GM19468 (cell line): ENCODE measurements around the gene INSYN2B.
"Not testable (repeated sequence)": the region's sequence is repeated elsewhere in the genome, so short reads cannot be mapped to it uniquely, and the experiment has no call there.

Experiments
- ATAC-seq: cut with Tn5 transposase; IDR thresholded peaks from one replicate; pipeline ENCODE4 v1.9.1; 2021; ENCODE audit warnings: mild to moderate bottlenecking, moderate library complexity, moderate number of reproducible peaks; ENCODE audit not compliant: unreplicated experiment; ENCODE audit errors: extremely low read depth

INSYN2B gene

GRCh38 chr5:169862391-169862811, 117.9 kb downstream of the INSYN2B start:
- no peak for ATAC-seq

GRCh38 chr5:169861934-169862333, 118.4 kb downstream of the INSYN2B start:
- ATAC-seq: no peak

DNA sequence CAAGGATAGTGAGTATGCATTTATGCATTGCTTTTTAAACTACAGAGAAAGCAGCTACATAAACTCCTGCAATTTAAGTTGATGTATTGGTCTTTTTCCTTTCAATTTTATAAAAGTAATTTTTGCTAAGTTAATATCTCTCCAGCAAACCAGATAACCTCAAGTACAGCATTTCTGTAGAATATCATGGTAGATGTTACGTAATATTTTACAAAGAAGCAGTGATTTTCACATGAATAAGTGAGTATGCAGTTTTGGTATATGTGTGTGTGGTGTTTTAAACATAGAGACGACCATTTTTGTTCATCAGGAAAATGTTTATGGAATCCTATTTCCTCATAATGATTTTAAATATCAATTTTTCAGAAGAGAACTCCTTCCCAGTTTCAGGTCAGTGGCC, 118.9 kb downstream of the INSYN2B start:
- ATAC-seq: no peak

GRCh38 chr5:169860585-169860984, 119.7 kb downstream of the INSYN2B start:
- no peak for ATAC-seq

GRCh38 chr5:169856571-169856970, 123.7 kb downstream of the INSYN2B start:
- ATAC-seq: no peak

DNA sequence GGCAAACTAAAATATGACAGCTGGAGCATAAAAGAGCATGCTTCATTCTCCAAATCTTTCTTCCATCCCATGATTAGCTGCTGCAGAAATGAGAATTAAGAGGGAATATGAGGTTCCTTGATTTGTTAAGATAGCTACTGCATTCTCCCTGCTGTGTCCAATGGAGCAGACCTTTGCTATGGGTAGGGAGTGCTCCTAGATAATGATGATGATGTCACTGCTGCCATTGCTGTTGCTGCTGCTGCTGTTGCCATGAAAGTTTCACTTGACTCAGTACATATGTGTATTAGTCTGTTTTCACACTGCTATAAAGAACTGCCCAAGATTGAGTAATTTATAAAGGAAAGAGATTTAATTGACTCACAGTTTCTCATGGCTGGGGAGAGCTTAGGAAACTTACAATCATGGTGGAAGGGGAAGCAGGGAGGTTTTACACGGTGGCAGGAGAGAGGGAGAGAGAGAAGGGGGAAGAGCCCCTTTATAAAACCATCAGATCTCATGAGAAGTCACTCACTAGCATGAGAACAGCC, 128.9 kb downstream of the INSYN2B start:
- no peak for ATAC-seq

- ATAC-seq: no peak
Observed at GRCh38 chr5:169850409-169850808, 129.9 kb downstream of the INSYN2B start.

- no peak for ATAC-seq
Observed at GRCh38 chr5:169848792-169849191, 131.5 kb downstream of the INSYN2B start.

DNA sequence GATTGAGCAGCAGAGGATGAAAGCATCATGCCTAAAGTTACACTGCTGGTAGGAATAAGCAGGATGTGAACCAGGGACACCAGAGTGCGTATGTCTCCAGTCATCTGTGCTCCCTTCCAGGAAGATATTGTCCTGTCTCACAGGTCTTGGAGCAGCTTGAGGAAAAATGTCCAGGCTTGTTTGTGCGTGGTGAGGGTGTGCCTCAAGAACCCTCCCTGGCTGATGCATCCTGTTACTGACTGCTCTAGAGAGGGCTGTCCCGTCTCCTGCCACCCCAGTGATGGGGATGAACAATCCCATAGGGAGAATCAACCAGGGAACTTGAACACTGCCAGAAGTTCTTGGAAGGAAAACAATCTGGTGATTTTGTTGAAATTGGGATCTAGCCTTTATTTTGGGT, 132.0 kb downstream of the INSYN2B start:
- no peak for ATAC-seq

- no peak for ATAC-seq
Observed at GRCh38 chr5:169847519-169847918, 132.8 kb downstream of the INSYN2B start.

DNA sequence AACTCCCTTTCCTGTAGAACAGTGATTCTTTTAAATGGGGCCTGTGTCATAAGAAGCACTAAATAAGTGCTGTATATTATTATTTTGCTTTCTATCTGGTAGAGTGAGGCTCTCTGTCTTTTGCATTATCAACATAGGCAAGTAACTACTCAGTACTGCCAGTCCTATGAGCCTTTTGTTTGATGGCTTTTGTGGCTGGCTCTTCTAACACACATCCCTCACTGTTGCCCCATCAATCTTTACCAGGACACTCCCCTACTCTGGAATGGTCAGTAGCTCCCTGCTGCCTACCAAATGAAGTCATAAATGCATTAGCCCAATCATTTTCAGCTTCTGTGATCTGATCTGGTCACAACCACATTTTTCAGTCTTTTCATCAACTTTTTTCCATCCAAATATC, 137.6 kb downstream of the INSYN2B start:
- ATAC-seq: no peak

GRCh38 chr5:169840405-169840804, 139.9 kb downstream of the INSYN2B start:
- ATAC-seq: no peak

DNA sequence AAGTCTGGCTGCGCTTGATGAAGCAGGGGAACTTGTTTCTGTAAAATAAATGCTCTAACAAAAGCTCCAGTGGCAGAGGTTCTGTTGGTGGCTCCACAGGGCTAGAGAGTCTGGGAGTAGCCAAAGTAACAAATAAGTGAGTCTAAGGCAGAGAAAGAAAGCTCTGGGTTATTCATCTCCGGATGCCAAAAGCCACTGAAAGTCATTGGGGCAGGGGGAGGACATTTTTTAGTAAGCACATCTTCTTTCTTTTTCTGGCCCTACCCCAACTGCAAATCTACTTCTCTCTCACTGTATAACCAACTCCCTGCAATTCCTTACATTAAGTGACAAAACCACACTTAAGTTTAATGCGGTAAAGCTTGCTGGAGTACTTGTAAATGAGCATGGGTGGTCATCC, 141.6 kb downstream of the INSYN2B start:
- ATAC-seq: peak; percentile 49

DNA sequence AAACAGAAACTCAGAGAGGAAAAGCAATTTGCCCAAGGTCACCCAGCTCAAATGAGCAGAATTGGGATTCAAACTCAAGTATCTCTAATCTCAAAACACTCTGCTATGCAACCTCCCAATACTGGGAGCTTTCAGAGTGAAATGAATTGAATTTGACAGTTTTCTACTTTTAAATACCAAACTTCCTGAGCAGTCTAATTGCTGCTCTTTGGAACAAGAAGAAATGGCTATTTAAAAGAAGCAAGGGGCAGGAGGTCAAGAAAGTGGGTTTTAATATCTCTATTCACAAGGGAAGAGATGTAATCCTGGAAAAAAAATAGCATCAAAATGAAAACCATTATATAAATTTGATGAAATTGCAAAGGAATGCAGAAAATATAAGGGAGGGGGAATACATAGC, 142.6 kb downstream of the INSYN2B start:
- ATAC-seq: no peak

DNA sequence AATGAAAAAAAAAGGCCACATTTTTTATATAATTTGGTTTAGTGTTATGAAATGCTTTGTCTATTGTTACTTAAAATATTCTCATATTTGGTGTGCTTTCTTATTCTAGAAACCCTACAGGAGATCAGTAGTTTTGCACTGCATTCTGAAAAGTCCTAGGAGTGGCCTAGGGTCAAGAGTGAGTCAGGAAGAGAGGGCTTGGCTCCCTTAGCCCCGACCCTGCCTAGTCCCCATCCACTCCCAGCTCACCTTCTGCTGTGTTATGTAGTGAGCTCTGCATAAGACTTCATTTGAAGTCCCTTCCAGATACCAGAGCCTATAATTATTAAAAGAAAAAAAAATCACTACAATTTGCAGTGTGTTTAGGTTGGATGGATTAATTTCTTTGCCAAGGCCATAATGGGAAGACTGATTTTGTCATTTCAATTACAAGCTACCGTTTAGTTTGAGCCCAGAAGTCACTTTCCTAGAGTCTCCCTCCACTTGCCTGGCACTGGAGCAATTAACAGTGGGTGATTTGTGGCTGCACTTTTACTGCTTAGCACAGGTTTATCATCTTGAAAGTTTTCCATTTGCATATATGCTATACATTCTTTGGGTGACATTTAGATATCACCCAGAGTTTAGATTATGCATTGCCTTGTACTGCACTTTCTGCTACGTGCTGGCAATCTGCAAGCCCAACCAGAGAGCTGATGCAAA, 143.3 kb downstream of the INSYN2B start:
- no peak for ATAC-seq

- ATAC-seq: not testable (repeated sequence)
Observed at GRCh38 chr5:169834540-169834939, 145.8 kb downstream of the INSYN2B start.

DNA sequence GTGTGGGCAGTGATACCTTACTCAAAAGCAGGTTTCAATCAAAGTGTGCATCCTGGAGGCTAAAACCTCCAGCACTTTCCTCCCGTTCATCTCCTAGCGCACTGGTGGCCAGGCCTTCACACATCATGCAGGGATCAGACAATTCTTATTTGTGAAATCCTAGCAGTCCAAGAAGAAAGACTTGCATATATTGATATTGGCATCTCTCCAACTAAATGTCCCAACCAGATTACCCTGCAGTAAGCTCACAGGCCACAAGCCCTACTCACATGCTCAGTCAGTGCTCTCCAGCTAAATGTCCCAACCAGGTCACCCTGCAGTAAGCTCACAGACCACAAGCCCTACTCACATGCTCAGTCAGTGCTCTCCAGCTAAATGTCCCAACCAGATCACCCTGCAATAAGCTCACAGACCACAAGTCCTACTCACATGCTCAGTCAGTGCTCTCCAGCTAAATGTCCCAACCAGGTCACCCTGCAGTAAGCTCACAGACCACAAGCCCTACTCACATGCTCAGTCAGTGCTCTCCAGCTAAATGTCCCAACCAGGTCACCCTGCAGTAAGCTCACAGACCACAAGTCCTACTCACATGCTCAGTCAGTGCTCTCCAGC, 146.5 kb downstream of the INSYN2B start:
- not testable (repeated sequence) for ATAC-seq

DNA sequence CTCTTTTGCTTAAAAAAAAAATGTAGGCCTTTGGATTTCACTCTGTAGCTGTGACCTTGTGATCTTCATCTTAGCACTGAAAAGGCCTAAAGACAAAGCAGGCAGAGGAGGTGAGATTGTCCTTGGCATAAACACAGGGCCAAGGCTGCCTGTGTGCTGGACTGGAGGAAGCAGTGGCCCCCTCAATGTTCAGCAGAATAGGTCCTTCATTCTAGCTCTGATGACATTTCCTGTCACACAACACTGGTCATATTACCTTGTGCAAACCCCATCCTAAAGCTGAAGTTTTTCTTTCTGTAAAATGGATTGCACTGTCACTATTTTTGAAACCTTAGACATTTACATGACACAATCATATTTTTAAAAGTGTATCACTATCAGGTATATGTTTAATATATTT, 147.4 kb downstream of the INSYN2B start:
- no peak for ATAC-seq

DNA sequence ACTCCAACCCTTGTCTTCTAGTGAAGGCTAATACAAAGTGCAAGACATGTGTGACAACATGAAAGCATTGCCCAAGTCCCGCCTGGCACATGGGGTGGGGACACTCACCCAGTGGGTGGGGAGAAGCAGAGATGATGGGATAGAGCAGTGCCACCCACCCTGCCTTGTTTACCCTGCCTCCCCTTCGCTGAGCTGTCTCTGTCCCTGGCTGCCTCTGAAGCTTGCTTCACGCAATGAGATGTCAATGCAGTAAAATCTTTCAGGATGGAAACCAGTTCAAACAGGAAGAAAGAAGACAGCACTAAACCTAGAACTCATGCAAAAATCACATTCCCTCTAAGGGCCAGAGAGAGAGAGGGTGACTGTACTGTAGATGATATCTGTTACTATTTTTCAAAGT, 148.0 kb downstream of the INSYN2B start:
- ATAC-seq: no peak

DNA sequence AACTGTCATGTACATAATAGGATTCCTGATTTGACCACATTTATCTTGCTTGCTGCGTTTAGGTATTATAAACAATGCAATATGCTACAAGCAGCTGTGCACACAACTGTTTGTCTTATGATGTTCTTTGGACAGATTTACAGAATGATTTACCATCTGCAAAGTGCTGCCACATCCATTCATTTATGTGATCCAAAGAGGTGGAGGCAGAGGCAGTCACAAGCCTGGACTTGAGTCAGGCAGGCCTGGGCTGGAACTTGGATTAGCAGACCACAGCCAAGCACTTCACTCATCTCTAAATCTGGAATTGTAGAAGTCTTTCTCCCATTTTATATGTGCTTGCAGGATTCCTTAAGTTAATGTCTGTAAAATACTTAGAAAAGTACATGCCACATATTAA, 149.0 kb downstream of the INSYN2B start:
- no peak for ATAC-seq

DNA sequence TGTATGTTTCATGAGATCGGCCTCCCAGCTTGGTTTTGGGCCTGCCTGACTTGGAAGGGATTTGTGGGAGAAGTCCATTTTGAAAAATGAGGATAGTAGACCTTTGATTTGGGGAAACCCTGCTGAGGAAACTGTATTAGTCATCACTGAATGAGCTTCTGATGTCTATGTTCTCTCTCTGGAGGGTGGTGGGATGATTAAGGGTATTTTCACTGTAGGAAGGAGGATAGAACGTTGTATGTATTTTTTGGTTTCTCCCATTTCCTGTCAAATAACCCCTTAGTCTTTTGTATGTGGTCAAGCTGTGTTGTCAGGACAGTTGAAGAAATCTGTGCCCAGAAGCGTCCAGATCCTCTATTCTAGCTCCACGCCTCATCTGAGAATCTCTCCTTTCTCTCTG, 151.9 kb downstream of the INSYN2B start:
- no peak for ATAC-seq

DNA sequence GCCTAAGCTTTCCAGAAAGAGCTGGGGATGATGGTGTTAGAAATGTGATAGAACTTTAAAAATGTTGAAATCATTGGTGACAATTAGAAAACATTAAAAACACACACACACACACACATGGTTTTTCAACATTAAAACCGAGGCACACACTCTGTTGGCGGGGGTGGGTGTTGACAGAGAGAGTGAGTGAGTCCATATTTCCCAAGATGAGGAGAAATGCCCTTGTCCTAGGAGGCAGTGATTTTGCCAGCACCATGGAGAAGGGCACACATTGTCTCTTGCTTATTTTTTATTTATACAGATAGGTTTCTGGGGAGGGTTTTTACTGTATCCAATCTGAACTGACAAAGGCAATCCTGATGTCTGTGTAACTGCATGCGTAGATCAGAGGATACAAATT, 152.5 kb downstream of the INSYN2B start:
- ATAC-seq: no peak
